Measurements from ENCODE around the gene INPP5A. TPM values are rescaled to one million over a fixed set of nuclear protein-coding genes. Genes with fewer than 3 reads are reported as not detected.
A peak's percentile ranks its signal among the peaks of the same experiment; 100 is the strongest.

Gene INPP5A
- total RNA-seq, 1 donor from 2014 or later: 29.5 TPM

- DNase-seq (ENCODE audit: low read depth): no peak
- FAIRE-seq: peak; percentile 68
- no peak overlapping the region for H3K4me3 ChIP-seq (ENCODE audit: low read depth, low read length)
- peaks cover 8% of the 10 kb centered on the region for H3K36me3 ChIP-seq (ENCODE audit: control insufficient read depth, insufficient read depth, low read length)
- no peaks in the 10 kb centered on the region for H3K27me3 ChIP-seq (ENCODE audit: control insufficient read depth, insufficient read depth, low read length)
- no peak for TF ChIP-seq CTCF (IDR thresholded peaks at IDR 0.05; ENCODE audit: insufficient read depth, low read length, severe bottlenecking)
These were observed 172.6 kb downstream of the INPP5A start for GRCh38 chr10:132710036-132710686.

GRCh38 chr10:132710746-132711612 lies 173.4 kb downstream of the INPP5A start:
- Histone ChIP-seq H3K4me3 (ENCODE audit: low read depth, low read length) (no peak overlapping the region), H3K36me3 (ENCODE audit: control insufficient read depth, insufficient read depth, low read length) (peaks cover 7% of the 10 kb centered on the region), H3K27me3 (ENCODE audit: control insufficient read depth, insufficient read depth, low read length) (no peaks in the 10 kb centered on the region)
- no peak for TF ChIP-seq CTCF (IDR thresholded peaks at IDR 0.05; ENCODE audit: insufficient read depth, low read length, severe bottlenecking)
- DNase-seq (ENCODE audit: low read depth): no peak
- FAIRE-seq: no peak

- Histone ChIP-seq H3K36me3 (ENCODE audit: control insufficient read depth, insufficient read depth, low read length) (peaks cover 7% of the 10 kb centered on the region), H3K27me3 (ENCODE audit: control insufficient read depth, insufficient read depth, low read length) (no peaks in the 10 kb centered on the region), H3K4me3 (ENCODE audit: low read depth, low read length) (no peak overlapping the region)
- DNase-seq (ENCODE audit: low read depth) (peak; percentile 6), FAIRE-seq (no peak)
- TF ChIP-seq CTCF (IDR thresholded peaks at IDR 0.05; ENCODE audit: insufficient read depth, low read length, severe bottlenecking): no peak
These were observed 174.1 kb downstream of the INPP5A start for GRCh38 chr10:132711613-132712121.

- no peak for FAIRE-seq
- DNase-seq (ENCODE audit: low read depth): no peak
- no peak for TF ChIP-seq CTCF (IDR thresholded peaks at IDR 0.05; ENCODE audit: insufficient read depth, low read length, severe bottlenecking)
- Histone ChIP-seq H3K27me3 (ENCODE audit: control insufficient read depth, insufficient read depth, low read length) (no peaks in the 10 kb centered on the region), H3K36me3 (ENCODE audit: control insufficient read depth, insufficient read depth, low read length) (peaks cover 7% of the 10 kb centered on the region), H3K4me3 (ENCODE audit: low read depth, low read length) (no peak overlapping the region)
These were observed 174.7 kb downstream of the INPP5A start for GRCh38 chr10:132712291-132712690.

- no peak for DNase-seq (ENCODE audit: low read depth)
- H3K4me3 ChIP-seq (ENCODE audit: low read depth, low read length): no peak overlapping the region
- FAIRE-seq: no peak
- no peak for TF ChIP-seq CTCF (IDR thresholded peaks at IDR 0.05; ENCODE audit: insufficient read depth, low read length, severe bottlenecking)
- no peaks in the 10 kb centered on the region for H3K27me3 ChIP-seq (ENCODE audit: control insufficient read depth, insufficient read depth, low read length)
- peaks cover 7% of the 10 kb centered on the region for H3K36me3 ChIP-seq (ENCODE audit: control insufficient read depth, insufficient read depth, low read length)
These were observed 175.2 kb downstream of the INPP5A start for GRCh38 chr10:132712743-132713142.

All from bronchial epithelial cell (primary cell).